Measurements from ENCODE around the gene ACSL5.

Gene ACSL5

DNA sequence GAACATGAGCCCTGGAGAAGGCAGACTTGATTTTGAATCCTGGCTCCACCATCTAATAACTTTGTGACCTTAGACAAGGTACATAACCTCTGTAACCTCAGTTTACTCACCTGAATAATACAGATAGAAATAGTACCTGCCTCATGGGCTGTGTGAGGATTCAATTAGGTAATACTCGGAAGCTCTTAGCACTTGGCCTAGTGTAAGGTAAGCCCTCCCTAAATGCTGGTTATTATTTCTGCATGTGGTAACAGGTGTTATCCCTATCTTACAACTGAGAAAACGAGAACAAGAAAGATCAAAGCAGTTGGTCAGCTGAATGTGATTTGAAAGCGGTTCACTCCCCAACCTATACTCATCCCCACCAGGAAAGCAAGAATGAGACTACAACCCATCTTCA is 28.7 kb upstream of the ACSL5 start:
- H3K9me3 Mint-ChIP-seq = no peaks in the 10 kb centered on the region
- H3K4me1 Mint-ChIP-seq (ENCODE audit: low read depth) = no peaks in the 10 kb centered on the region
- H3K36me3 Mint-ChIP-seq (ENCODE audit: low read depth) = no peaks in the 10 kb centered on the region
- H3K27me3 Mint-ChIP-seq = no peaks in the 10 kb centered on the region
- no peak overlapping the region for H3K4me3 Mint-ChIP-seq
- no peak overlapping the region for H3K27ac Mint-ChIP-seq

GRCh38 chr10:112345743-112346142 is 28.2 kb upstream of the ACSL5 start:
- no peaks in the 10 kb centered on the region for H3K27me3 Mint-ChIP-seq
- no peak overlapping the region for H3K4me3 Mint-ChIP-seq
- H3K36me3 Mint-ChIP-seq (ENCODE audit: low read depth) = no peaks in the 10 kb centered on the region
- H3K9me3 Mint-ChIP-seq = no peaks in the 10 kb centered on the region
- no peak overlapping the region for H3K27ac Mint-ChIP-seq
- no peaks in the 10 kb centered on the region for H3K4me1 Mint-ChIP-seq (ENCODE audit: low read depth)

GRCh38 chr10:112346774-112347173 is 27.1 kb upstream of the ACSL5 start:
- no peak overlapping the region for H3K27ac Mint-ChIP-seq

DNA sequence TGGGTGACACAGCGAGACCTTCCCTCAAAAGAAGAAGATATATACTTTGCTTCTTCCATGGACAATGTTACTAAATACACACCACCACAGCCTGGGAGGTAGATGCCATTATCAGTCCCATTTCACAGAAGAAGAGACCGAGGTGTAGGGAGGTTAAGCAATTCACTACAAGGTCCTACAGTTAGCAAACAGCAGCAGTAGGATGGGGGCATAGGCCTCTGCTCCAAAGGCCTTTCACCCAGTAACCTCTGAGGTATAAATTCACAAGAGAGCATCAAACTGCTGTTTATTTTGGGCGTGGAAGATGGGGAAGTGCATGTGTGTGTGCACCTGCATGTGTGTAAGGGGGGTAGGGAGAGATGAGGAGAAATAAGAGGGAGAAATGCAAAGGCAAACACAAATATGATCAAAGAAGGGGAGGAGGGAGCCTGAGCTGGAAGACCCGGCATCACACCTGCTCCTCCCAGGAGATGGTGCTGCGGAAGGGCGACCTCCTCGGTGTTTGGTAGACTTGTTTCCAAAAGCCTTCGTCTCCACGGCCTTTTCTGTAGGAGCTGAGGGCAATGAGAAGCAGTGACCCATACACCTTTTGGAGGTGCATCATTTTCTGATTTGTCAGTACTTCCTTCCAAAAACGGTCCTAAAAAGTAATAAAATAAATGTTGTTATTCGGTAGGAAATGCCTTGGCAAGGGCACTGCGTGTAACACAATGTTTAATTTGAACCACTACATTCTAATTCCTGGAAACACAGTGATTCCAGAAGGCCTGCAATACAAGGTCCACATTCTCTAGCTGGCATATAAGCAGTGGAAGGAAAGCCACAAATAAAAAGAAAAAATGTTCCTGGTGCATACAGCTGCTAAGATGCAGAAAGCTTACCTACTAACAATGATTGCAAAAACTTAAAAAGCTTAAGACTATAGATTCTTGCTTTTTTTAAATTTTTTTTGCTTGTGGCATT is 25.9 kb upstream of the ACSL5 start:
- H3K27me3 Mint-ChIP-seq = no peaks in the 10 kb centered on the region
- no peak overlapping the region for H3K4me3 Mint-ChIP-seq
- no peaks in the 10 kb centered on the region for H3K4me1 Mint-ChIP-seq (ENCODE audit: low read depth)
- no peaks in the 10 kb centered on the region for H3K36me3 Mint-ChIP-seq (ENCODE audit: low read depth)
- H3K27ac Mint-ChIP-seq = no peak overlapping the region
- H3K9me3 Mint-ChIP-seq = no peaks in the 10 kb centered on the region

More at GRCh38 chr10:112346774-112347173, 27.1 kb upstream of the ACSL5 start:
- Mint-ChIP-seq H3K27me3 (no peaks in the 10 kb centered on the region), H3K4me1 (ENCODE audit: low read depth) (no peaks in the 10 kb centered on the region), H3K9me3 (no peaks in the 10 kb centered on the region), H3K4me3 (no peak overlapping the region), H3K36me3 (ENCODE audit: low read depth) (no peaks in the 10 kb centered on the region)

- Mint-ChIP-seq H3K9me3 (no peaks in the 10 kb centered on the region), H3K4me1 (ENCODE audit: low read depth) (no peaks in the 10 kb centered on the region), H3K27ac (no peak overlapping the region), H3K36me3 (ENCODE audit: low read depth) (no peaks in the 10 kb centered on the region), H3K4me3 (no peak overlapping the region), H3K27me3 (no peaks in the 10 kb centered on the region)
Measured at GRCh38 chr10:112348759-112349158, 25.2 kb upstream of the ACSL5 start.

GRCh38 chr10:112349521-112350085 is 24.3 kb upstream of the ACSL5 start:
- no peak overlapping the region for H3K27ac Mint-ChIP-seq
- H3K4me3 Mint-ChIP-seq = no peak overlapping the region
- H3K36me3 Mint-ChIP-seq (ENCODE audit: low read depth) = no peaks in the 10 kb centered on the region
- no peaks in the 10 kb centered on the region for H3K9me3 Mint-ChIP-seq
- no peaks in the 10 kb centered on the region for H3K27me3 Mint-ChIP-seq
- no peaks in the 10 kb centered on the region for H3K4me1 Mint-ChIP-seq (ENCODE audit: low read depth)

DNA sequence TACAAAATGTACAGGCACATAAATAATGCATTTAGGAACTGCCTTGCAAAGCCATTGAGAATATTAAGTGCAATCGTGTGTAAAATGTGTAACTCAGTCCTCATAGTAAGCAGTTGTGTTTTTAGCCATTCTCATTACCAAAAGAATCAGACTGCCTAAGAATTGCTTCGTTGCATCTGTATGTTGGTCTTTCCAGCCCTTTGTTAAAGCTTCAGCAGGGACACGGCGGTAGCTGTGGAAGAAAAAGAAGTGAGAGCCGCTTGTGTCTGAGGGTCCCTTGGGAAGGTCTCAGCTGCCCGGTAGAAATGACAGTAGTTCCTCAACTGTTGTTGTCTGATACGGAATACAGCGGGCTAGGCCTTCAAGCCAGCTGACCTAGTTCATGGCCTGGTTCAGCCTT is 22.8 kb upstream of the ACSL5 start:
- H3K27ac Mint-ChIP-seq = no peak overlapping the region
- H3K27me3 Mint-ChIP-seq = no peaks in the 10 kb centered on the region
- no peaks in the 10 kb centered on the region for H3K9me3 Mint-ChIP-seq
- H3K4me1 Mint-ChIP-seq (ENCODE audit: low read depth) = no peaks in the 10 kb centered on the region
- no peaks in the 10 kb centered on the region for H3K36me3 Mint-ChIP-seq (ENCODE audit: low read depth)
- no peak overlapping the region for H3K4me3 Mint-ChIP-seq

GRCh38 chr10:112352044-112352443 is 21.9 kb upstream of the ACSL5 start:
- Mint-ChIP-seq H3K4me1 (ENCODE audit: low read depth) (no peaks in the 10 kb centered on the region), H3K27ac (no peak overlapping the region), H3K27me3 (no peaks in the 10 kb centered on the region), H3K36me3 (ENCODE audit: low read depth) (no peaks in the 10 kb centered on the region), H3K9me3 (no peaks in the 10 kb centered on the region), H3K4me3 (no peak overlapping the region)

GRCh38 chr10:112353046-112353445 is 20.9 kb upstream of the ACSL5 start:
- no peaks in the 10 kb centered on the region for H3K27me3 Mint-ChIP-seq
- H3K27ac Mint-ChIP-seq = no peak overlapping the region
- no peaks in the 10 kb centered on the region for H3K4me1 Mint-ChIP-seq (ENCODE audit: low read depth)
- no peak overlapping the region for H3K4me3 Mint-ChIP-seq
- no peaks in the 10 kb centered on the region for H3K9me3 Mint-ChIP-seq
- no peaks in the 10 kb centered on the region for H3K36me3 Mint-ChIP-seq (ENCODE audit: low read depth)

GRCh38 chr10:112356686-112357085 is 17.2 kb upstream of the ACSL5 start:
- Mint-ChIP-seq H3K27me3 (peaks cover 4% of the 10 kb centered on the region), H3K4me3 (no peak overlapping the region), H3K27ac (no peak overlapping the region), H3K4me1 (ENCODE audit: low read depth) (no peaks in the 10 kb centered on the region), H3K9me3 (no peaks in the 10 kb centered on the region), H3K36me3 (ENCODE audit: low read depth) (no peaks in the 10 kb centered on the region)

DNA sequence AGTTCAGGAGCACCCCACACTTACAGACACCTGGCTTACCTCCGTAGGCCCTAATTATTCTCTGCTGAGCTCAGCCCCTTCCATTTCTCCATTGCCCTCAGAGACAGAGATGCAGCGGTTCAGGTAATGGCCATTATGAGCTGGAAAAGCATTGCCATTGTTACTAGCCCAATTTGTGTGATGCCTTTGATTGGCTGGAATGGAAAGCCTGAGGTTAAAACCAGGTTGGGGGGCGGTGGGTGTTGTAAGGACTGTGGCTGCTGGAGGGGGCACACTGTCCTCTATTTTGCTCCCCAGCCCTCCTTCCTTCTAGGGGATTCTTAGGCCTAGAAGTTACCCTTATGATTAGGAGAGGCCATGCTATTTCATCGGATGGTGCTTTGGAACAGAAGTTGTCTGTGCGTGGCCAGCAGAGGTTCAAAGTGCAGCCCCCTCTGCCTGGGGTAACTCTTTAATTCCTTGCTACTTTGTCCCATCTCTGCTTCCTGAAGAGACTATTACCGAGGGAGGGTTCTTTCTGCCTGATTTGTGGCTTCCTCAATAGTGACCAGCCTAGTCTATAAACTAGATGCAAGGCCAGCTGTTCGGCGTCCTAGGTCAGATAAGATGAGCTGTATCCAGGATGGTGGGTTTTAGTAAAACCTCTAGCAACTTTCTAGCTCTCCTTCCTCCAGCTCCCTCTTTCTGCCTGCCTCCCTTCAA is 14.2 kb upstream of the ACSL5 start:
- Mint-ChIP-seq H3K4me1 (ENCODE audit: low read depth) (no peaks in the 10 kb centered on the region), H3K9me3 (no peaks in the 10 kb centered on the region), H3K36me3 (ENCODE audit: low read depth) (no peaks in the 10 kb centered on the region), H3K27me3 (peaks cover 4% of the 10 kb centered on the region), H3K4me3 (no peak overlapping the region), H3K27ac (no peak overlapping the region)

GRCh38 chr10:112360308-112361270 is 13.3 kb upstream of the ACSL5 start:
- Mint-ChIP-seq H3K9me3 (no peaks in the 10 kb centered on the region), H3K36me3 (ENCODE audit: low read depth) (no peaks in the 10 kb centered on the region), H3K4me3 (no peak overlapping the region), H3K4me1 (ENCODE audit: low read depth) (no peaks in the 10 kb centered on the region), H3K27ac (no peak overlapping the region), H3K27me3 (peaks cover 4% of the 10 kb centered on the region)

- Mint-ChIP-seq H3K27me3 (peaks cover 4% of the 10 kb centered on the region), H3K4me1 (ENCODE audit: low read depth) (no peaks in the 10 kb centered on the region), H3K9me3 (no peaks in the 10 kb centered on the region), H3K36me3 (ENCODE audit: low read depth) (no peaks in the 10 kb centered on the region), H3K4me3 (no peak overlapping the region), H3K27ac (no peak overlapping the region)
Measured at GRCh38 chr10:112361951-112362751, 11.8 kb upstream of the ACSL5 start.

DNA sequence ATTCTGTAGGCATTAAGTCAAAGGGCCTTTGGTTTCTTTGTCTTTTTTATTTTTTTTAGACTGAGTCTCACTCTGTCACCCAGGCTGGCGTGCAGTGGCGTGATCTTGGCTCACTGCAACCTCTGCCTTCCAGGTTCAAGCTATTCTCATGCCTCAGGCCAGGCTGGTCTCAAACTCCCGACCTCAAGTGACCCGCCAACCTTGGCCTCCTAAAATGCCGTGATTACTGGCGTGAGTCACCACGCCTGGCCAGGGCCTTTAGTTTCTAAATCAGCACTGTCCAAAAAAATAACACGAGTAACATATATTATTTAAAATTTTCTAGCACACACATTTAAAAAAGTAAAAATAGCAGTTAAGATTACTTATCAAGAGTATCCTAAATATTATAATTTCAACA is 11.1 kb upstream of the ACSL5 start:
- Mint-ChIP-seq H3K27me3 (peaks cover 4% of the 10 kb centered on the region), H3K36me3 (ENCODE audit: low read depth) (no peaks in the 10 kb centered on the region), H3K27ac (no peak overlapping the region), H3K4me3 (no peak overlapping the region), H3K9me3 (no peaks in the 10 kb centered on the region), H3K4me1 (ENCODE audit: low read depth) (no peaks in the 10 kb centered on the region)

Measured in stimulated activated naive CD8-positive, alpha-beta T cell treated with anti-CD3 and anti-CD28 coated beads, Interleukin-15, Interleukin-2, amounts not matched to agents 100 ng/mL and 50 ng/mL, for 24 hours (primary cell).